H54 (cell line): ENCODE data around the gene FNIP2.

Experiments
- DNase-seq: peaks from one replicate; pipeline ENCODE4 v3.0.0; 2011; ENCODE audit warnings: low spot score, mixed read lengths; ENCODE audit not compliant: insufficient read length
- FAIRE-seq: peaks from 3 replicates; lab custom pipeline; 2011; peaks lifted over from hg19 to GRCh38; lab: Jason Lieb, UNC
- POLR2A ChIP-seq: IDR thresholded peaks from 2 replicates; pipeline ENCODE4 v1.6.1; 2011; ENCODE audit warnings: low read depth, mild to moderate bottlenecking, low read length

FNIP2 gene

DNA sequence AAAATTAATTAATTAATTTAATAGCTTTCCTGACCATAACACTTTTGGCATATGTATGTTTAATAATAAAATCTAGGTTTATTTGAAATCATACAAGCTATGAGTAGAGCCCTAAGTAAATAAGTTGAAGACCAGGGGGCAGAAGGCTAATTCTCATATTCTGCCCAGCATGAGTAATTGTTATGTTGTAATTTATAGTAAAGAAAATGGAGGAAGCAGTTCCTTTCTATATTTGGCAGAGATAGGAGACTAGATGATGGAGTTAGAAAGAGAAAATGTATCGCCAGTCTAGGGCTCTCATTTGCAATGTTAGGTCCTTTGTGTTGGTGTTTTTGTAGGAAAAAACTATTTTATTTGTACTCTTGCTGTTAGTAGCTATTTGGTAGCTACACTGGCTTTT lies 89.1 kb downstream of the FNIP2 start:
- FAIRE-seq (no peak), DNase-seq (no peak)
- TF ChIP-seq POLR2A: no peak

DNA sequence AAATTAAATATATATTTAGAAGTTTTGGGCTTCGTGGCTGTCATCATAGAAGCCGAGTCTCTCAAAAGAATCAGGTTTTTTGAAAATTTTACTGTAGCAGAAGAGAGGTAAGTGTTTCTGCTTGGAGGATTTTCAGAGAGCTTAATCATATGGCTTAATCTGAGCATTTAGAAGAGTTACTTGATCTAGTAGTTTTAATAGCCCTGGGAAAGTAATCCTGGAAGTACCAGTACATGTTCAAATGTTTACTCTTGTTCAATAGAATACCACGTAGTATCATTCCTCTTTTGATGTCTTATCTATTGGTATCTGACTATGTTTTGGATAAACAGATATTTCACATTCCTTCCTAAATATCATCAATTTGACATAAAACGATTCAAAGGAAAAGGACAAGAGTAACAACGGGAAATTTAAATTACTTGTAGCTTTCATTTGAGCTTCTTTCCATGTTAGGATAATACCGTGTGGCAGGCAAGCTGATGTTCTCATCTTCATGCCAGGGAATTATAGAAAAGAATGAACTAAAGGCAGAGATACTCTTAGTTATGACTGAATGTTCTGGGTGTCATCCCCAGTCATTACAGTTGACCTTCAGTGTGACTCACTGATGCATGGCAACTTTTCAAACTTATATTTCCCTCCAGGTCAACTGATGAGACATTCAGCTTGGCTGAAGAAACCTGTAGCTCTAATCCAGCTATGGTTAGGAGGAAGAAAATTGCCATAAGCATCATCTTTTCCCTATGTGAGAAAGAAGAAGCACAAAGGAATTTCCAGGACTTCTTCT lies 89.8 kb downstream of the FNIP2 start:
- no peak for TF ChIP-seq POLR2A
- no peak for DNase-seq
- FAIRE-seq: no peak

DNA sequence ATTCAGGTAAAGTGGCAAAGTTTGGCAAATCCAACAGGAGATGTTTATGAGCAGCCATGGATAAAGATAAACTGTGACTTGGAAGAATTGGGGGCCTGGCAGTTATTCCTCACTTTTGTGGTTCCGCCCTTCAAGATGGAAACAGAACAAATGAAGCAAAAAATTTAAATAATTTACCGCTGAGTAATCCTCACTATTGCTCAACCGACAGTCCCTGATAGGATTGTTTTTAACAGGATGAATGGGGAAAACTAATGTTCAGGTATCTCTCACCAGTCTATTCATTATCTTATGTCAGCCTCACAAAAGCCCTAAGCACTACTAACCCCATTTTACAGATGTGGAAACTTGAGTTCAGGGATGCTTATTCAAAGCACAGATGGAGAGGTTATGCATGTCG lies 90.8 kb downstream of the FNIP2 start:
- no peak for DNase-seq
- FAIRE-seq: no peak
- TF ChIP-seq POLR2A: no peak

DNA sequence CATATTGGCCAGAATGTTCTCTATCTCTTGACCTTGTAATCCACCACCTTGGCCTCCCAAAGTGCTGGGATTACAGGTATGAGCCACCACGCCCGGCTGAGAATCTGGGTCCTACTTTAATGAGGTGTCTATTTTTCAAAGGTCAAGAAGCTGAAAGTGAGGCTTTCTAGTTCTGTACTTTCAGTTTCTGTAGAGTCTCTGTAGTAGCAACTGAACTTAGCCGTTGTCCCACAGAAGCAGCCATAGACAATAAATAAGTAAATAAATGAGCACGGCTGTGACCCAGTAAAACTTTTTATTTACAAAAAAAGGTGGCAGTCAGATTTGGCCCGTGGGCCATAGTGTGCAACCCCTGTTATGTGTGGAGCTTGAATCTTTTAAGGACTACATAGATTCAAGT lies 92.0 kb downstream of the FNIP2 start:
- no peak for FAIRE-seq
- no peak for DNase-seq
- no peak for TF ChIP-seq POLR2A

DNA sequence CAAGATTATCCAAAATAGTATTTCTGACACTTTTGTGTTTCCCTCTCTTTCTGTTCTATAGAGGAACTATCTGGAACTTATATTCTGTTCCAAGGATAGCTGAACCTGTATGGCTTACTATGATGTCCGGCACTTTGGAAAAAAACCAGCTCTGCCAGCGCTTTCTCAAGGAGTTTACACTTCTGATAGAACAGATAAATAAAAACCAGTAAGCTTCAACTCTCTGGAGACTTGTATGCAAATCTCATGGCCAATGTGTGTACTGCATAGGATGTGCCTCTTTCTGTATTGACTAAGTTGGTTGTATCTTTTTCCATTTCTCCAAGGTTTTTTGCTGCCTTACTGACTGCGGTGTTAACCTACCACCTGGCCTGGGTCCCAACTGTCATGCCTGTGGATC lies 92.5 kb downstream of the FNIP2 start:
- no peak for DNase-seq
- TF ChIP-seq POLR2A: no peak
- FAIRE-seq: no peak

DNA sequence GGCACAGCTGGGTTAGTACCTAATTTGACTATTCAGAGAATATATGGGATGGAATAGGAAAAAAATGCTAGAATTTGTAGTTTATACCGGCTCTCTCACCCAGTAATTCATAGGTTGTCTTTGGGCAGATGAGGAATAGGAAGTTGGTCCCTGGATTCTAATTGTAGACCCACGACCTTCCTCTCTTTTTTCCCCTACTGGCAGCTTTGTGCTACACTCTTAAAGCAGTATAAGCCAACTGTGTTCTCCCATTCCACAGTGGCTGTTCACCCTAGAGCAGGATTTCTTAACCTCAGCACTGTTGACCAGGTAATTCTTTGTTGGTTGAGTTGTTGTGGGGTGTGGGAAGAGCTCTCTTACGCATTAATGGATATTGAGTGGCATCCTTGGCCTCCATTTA lies 92.9 kb downstream of the FNIP2 start:
- TF ChIP-seq POLR2A: no peak
- DNase-seq (no peak), FAIRE-seq (no peak)

DNA sequence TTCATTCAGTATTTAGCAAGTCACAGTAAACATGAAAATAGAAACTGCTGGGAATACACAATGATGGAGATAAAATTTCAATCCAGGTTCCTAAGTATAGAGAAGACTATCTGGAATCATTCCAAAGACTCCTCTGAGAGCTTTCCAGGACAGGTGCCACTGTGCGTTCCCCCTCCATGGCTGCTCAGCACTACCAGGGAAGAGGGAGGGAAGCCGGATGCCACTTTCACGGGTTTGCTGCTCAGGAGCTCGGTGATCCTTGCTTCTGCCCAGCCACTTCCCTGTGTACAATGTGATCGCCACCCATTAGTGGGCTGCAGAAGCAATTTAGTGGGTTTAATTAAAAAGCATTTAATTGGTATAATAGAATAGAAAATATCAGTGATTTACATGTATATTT lies 94.5 kb downstream of the FNIP2 start:
- no peak for DNase-seq
- TF ChIP-seq POLR2A: no peak
- FAIRE-seq: no peak

DNA sequence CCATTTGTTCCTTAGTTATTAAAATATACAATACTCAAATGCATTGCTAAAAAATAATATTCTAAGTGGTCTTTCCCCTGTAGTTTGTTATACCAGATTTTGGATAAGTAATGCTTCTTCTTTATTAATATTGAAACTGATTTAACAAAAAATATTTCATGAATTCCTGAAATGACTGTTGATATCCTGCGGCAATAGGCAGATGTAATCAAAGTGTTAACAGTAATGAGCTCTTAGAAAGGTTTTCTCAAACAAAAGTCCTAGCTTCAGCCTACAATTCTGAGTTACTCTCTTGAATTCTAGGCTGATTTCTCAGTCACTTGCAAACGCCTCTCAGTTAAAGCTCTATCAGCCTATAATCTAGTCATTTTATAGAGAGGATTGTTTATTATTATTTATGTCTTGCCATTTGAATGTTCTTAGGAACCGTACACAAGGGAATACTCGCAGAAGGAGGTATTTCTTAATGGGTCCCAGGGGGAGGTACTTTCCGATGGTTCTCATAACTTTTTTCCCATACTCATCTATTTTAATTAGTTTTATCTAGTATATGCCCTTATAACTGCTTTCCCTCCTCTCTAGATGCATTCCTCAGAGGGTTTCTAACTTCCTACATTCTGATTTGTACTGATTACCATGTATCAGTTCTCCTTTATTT lies 96.8 kb downstream of the FNIP2 start:
- no peak for TF ChIP-seq POLR2A
- DNase-seq (no peak), FAIRE-seq (no peak)

DNA sequence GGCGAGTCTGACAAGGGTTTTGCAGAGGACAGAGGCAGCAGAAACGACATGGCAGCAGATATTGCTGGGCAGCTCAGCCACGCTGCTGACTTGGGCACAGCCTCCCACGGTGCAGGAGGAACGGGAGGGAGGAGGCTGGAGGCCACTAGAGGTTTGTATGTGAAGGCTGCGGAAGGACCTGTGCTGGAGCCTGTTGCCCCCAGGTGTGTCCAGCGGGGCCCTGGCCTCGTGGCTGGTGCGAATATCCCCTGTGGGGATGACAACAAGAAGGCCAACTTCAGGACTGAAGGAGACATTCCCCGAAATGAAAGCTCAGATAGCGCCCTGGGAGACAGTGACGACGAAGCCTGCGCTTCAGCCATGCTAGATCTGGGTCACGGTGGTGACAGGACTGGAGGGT lies 100.2 kb downstream of the FNIP2 start:
- TF ChIP-seq POLR2A: no peak
- DNase-seq (no peak), FAIRE-seq (no peak)

DNA sequence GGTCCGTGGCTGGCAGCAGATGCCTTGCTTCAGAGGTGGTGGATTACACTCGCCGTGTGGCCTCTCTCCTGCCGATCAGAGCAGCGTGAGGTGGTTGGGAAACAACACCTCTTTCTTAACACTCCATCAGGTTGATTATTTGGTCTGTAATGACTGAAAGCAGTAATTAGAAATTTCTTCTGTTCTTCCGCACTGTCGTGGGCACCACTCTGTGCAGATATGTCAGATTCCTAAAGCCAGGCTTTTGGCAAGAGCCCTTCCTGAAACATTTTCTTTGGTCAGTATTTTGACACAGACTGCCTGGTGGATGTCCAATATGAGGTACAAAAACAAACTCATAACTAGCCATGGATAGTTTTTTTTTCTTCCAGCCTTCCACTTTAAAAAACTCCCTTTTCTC lies 100.9 kb downstream of the FNIP2 start:
- TF ChIP-seq POLR2A: no peak
- FAIRE-seq: no peak
- DNase-seq: no peak

DNA sequence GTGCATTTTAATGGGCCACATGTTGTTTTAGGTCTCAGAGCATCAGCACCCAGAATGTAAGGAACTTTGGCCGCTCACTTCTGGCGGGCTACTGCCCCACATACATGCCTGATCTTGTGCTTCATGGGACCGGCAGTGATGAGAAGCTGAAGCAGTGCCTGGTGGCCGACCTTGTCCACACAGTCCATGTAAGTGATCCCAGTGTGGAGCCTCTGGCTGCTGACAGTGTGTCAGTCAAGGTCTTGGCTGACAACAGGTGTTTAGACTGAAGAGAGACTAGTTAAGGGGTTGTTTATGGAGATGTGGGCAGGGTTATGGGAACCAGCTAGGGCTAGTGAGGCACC lies 101.4 kb downstream of the FNIP2 start:
- no peak for DNase-seq
- FAIRE-seq: no peak
- TF ChIP-seq POLR2A: no peak

DNA sequence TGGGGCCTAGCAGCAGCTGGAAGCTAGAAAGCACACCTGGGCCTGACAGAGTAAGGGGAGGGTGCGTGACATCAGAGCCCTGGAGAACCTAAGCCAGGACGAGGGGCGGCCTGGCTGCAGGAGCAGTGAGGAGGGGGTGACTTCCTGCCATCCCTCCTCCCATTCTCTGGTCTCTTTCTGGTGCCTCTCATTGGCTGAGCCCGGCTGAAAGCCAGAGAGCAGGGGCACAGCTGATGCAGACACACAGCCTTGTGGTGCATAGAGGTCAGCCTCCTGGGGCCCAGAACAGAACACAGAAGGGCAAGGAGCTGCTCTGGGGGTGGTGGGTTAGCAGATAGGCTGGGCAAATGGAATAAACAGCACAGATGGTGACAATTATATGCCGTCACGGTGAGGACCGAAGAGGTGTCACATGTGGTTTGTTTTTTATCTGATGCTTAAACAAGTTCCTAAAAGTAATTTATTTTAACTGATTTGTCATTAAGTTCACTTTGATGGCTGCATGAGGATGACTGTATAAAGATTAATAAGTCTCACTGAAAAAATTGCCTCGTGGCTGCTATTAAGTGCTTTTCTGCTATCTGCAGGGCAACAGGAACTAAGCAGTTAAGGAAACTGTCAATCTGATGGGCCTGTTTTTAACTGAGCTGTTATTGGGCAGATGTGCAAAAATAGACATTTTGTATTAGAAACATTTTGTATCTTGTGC lies 102.0 kb downstream of the FNIP2 start:
- no peak for TF ChIP-seq POLR2A
- FAIRE-seq (no peak), DNase-seq (no peak)

DNA sequence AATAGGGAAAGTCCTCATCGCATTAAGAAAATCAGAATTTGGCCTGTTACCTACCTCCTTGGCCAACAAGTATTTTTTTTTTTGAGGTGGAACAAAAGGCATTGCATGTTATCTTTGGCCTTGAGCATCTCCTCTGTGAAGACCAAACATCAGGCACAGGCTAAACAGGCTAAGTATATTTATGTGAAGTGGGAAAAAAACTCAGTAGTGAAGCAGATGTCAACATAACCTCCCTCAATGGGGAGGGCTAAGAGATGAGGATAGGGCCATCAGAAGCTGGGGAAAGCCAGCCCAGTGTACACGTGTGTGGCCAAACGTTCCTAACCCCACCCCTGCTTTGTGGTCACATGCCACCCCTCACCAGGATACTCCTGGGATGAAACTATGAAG lies 102.5 kb downstream of the FNIP2 start:
- TF ChIP-seq POLR2A: no peak
- FAIRE-seq (no peak), DNase-seq (no peak)

DNA sequence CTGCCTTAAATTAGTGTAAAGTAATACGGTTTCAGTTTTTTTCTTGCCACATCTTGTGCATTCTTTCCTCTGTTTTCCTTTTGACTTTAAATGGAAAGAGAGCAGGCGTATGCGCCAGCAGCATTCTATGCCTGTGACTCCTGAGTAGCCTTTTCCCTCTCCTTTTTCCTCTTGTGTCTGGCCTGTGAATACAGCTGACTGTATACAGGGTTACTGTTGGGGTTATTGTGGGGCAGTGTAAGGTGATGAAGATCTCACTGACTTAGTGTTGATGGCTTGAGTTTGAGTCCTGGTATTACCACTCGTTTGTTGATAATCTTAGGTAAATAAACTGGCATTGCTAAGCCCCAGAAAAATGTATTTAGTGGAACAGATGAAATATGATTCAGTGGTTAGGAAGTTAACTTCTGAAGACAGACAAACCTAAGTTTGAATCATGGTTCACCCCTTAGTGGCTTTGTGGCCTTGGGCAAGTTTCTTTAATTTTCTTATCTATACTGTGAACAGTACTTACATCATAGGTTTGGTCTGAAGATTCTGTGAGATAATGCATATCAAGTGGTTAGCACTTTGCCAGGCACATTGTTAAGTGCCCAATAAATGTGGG lies 105.1 kb downstream of the FNIP2 start:
- DNase-seq (peak; percentile 25), FAIRE-seq (peak; percentile 83)
- no peak for TF ChIP-seq POLR2A
